ENCODE measurements around the gene PDE7B.
A peak's percentile ranks its signal among the peaks of the same experiment; 100 is the strongest.

The PDE7B gene

GRCh38 chr6:135935941-135936601, 84.6 kb downstream of the PDE7B start:
- peak; percentile 66 for DNase-seq (ENCODE audit: low spot score)

- DNase-seq (ENCODE audit: low spot score) = no peak
Measured at GRCh38 chr6:135936606-135937005, 85.1 kb downstream of the PDE7B start.

GRCh38 chr6:135937106-135937505, 85.6 kb downstream of the PDE7B start:
- DNase-seq (ENCODE audit: low spot score) = no peak

GRCh38 chr6:135938576-135939207, 87.2 kb downstream of the PDE7B start:
- DNase-seq (ENCODE audit: low spot score) = peak; percentile 24

GRCh38 chr6:135939208-135939591, 87.7 kb downstream of the PDE7B start:
- DNase-seq (ENCODE audit: low spot score) = no peak

- no peak for DNase-seq (ENCODE audit: low spot score)
Measured at GRCh38 chr6:135940616-135941167, 89.2 kb downstream of the PDE7B start.

- no peak for DNase-seq (ENCODE audit: low spot score)
Measured at GRCh38 chr6:135941275-135942025, 89.9 kb downstream of the PDE7B start.

GRCh38 chr6:135944120-135944519, 92.6 kb downstream of the PDE7B start:
- DNase-seq (ENCODE audit: low spot score) = no peak

GRCh38 chr6:135946674-135947073, 95.2 kb downstream of the PDE7B start:
- DNase-seq (ENCODE audit: low spot score) = no peak

GRCh38 chr6:135950669-135951068, 99.2 kb downstream of the PDE7B start:
- DNase-seq (ENCODE audit: low spot score) = no peak

GRCh38 chr6:135951169-135951568, 99.7 kb downstream of the PDE7B start:
- DNase-seq (ENCODE audit: low spot score) = no peak

- no peak for DNase-seq (ENCODE audit: low spot score)
Measured at GRCh38 chr6:135953818-135954217, 102.3 kb downstream of the PDE7B start.

- DNase-seq (ENCODE audit: low spot score) = no peak
Measured at GRCh38 chr6:135955099-135955498, 103.6 kb downstream of the PDE7B start.

- no peak for DNase-seq (ENCODE audit: low spot score)
Measured at GRCh38 chr6:135962731-135963130, 111.2 kb downstream of the PDE7B start.

GRCh38 chr6:135970750-135971149, 119.2 kb downstream of the PDE7B start:
- DNase-seq (ENCODE audit: low spot score) = no peak

GRCh38 chr6:135971351-135971750, 119.8 kb downstream of the PDE7B start:
- DNase-seq (ENCODE audit: low spot score) = no peak

GRCh38 chr6:135972150-135972549, 120.6 kb downstream of the PDE7B start:
- DNase-seq (ENCODE audit: low spot score) = no peak

- no peak for DNase-seq (ENCODE audit: low spot score)
Measured at GRCh38 chr6:135972586-135972985, 121.1 kb downstream of the PDE7B start.

- DNase-seq (ENCODE audit: low spot score) = no peak
Measured at GRCh38 chr6:135974426-135974825, 122.9 kb downstream of the PDE7B start.

GRCh38 chr6:135976585-135976984, 125.1 kb downstream of the PDE7B start:
- no peak for DNase-seq (ENCODE audit: low spot score)

- no peak for DNase-seq (ENCODE audit: low spot score)
Measured at GRCh38 chr6:135983093-135983492, 131.6 kb downstream of the PDE7B start.

GRCh38 chr6:135983718-135984343, 132.3 kb downstream of the PDE7B start:
- no peak for DNase-seq (ENCODE audit: low spot score)

All from pons (tissue), 1 donor.